GM21367 (cell line): ENCODE data around the gene POLA1.
"Not testable (repeated sequence)": the region's sequence is repeated elsewhere in the genome, so short reads cannot be mapped to it uniquely, and the experiment has no call there.

Source experiments
- ATAC-seq: cut with Tn5 transposase; IDR thresholded peaks from one replicate; pipeline ENCODE4 v1.9.1; 2021; ENCODE audit not compliant: unreplicated experiment

The POLA1 gene

GRCh38 chrX:24796204-24796603, 102.5 kb downstream of the POLA1 start:
- no peak for ATAC-seq

GRCh38 chrX:24799078-24799477, 105.4 kb downstream of the POLA1 start:
- ATAC-seq: no peak

GRCh38 chrX:24799565-24799964, 105.8 kb downstream of the POLA1 start:
- no peak for ATAC-seq

- ATAC-seq: no peak
Measured at GRCh38 chrX:24805201-24805600, 111.5 kb downstream of the POLA1 start.

- not testable (repeated sequence) for ATAC-seq
Measured at GRCh38 chrX:24819807-24820206, 126.1 kb downstream of the POLA1 start.

- no peak for ATAC-seq
Measured at GRCh38 chrX:24828147-24828546, 134.4 kb downstream of the POLA1 start.

GRCh38 chrX:24828600-24828999, 134.9 kb downstream of the POLA1 start:
- ATAC-seq: no peak

GRCh38 chrX:24833695-24834094, 140.0 kb downstream of the POLA1 start:
- no peak for ATAC-seq

- no peak for ATAC-seq
Measured at GRCh38 chrX:24837966-24838365, 144.2 kb downstream of the POLA1 start.

GRCh38 chrX:24838629-24839028, 144.9 kb downstream of the POLA1 start:
- no peak for ATAC-seq

GRCh38 chrX:24839331-24839730, 145.6 kb downstream of the POLA1 start:
- ATAC-seq: no peak

- ATAC-seq: no peak
Measured at GRCh38 chrX:24842486-24842885, 148.8 kb downstream of the POLA1 start.

- no peak for ATAC-seq
Measured at GRCh38 chrX:24846550-24847150, 152.9 kb downstream of the POLA1 start.

GRCh38 chrX:24851289-24851688, 157.6 kb downstream of the POLA1 start:
- no peak for ATAC-seq

GRCh38 chrX:24851780-24852179, 158.1 kb downstream of the POLA1 start:
- no peak for ATAC-seq

GRCh38 chrX:24858004-24858746, 164.5 kb downstream of the POLA1 start:
- ATAC-seq: no peak

GRCh38 chrX:24859211-24859841, 165.6 kb downstream of the POLA1 start:
- ATAC-seq: no peak

GRCh38 chrX:24860140-24860539, 166.4 kb downstream of the POLA1 start:
- ATAC-seq: no peak

GRCh38 chrX:24862343-24862742, 168.6 kb downstream of the POLA1 start:
- no peak for ATAC-seq

- not testable (repeated sequence) for ATAC-seq
Measured at GRCh38 chrX:24863779-24864178, 170.1 kb downstream of the POLA1 start.

- no peak for ATAC-seq
Measured at GRCh38 chrX:24870143-24870542, 176.4 kb downstream of the POLA1 start.

GRCh38 chrX:24874604-24875247, 181.0 kb downstream of the POLA1 start:
- no peak for ATAC-seq
